GM12878 (cell line): ENCODE results near the gene DIS3L2. TPM values are rescaled to one million over a fixed set of nuclear protein-coding genes. Genes with fewer than 3 reads are reported as not detected.

ENCODE experiments used
- ATAC-seq: fragments of 200-7000 bp; cut with Tn5 transposase; 3 replicates; pipeline ENCODE4 v1.9.1; 2020; ENCODE audit warnings: mild to moderate bottlenecking, moderate library complexity
- BruUV-seq: library from RNA; stranded (reverse); fragments of 400-500 nt; replicated peaks from 2 replicates; lab custom pipeline; 2021; lab: Mats Ljungman, UMichigan
- CTCF ChIA-PET: fragments of 300-600 bp; sonication (Branson Sonifier 250); formaldehyde crosslinking; extraction: SDS; loops from one replicate; lab custom pipeline; 2021; ENCODE audit warnings: inconsistent platforms; lab: Yijun Ruan, JAX
- POLR2A ChIA-PET: fragments of 350-600 bp; formaldehyde crosslinking; extraction: SDS; loops from one replicate; lab custom pipeline; 2021; ENCODE audit warnings: inconsistent platforms; lab: Charles Lee
- RAD21 ChIA-PET: fragments of 300-600 bp; sonication (Branson Sonifier 250); formaldehyde crosslinking; loops from one replicate; lab custom pipeline; 2023; ENCODE audit warnings: antibody characterized with exemption; ENCODE audit not compliant: unreplicated experiment; lab: Charles Lee
- SMC1A ChIA-PET: fragments of 300-600 bp; sonication (Branson Sonifier 250); formaldehyde crosslinking; loops from one replicate; lab custom pipeline; 2023; ENCODE audit not compliant: unreplicated experiment, uncharacterized antibody; lab: Charles Lee
- DNase-seq: peaks from one replicate; pipeline ENCODE4 v3.0.0-alpha.2; 2011; ENCODE audit warnings: low read depth, low spot score
- FAIRE-seq: peaks from 3 replicates; lab custom pipeline; 2011; peaks lifted over from hg19 to GRCh38; lab: Jason Lieb, UNC
- H2AFZ ChIP-seq: 2 replicates; pipeline ENCODE4 v1.6.0; 2011; ENCODE audit warnings: low read depth, low read length, control low read depth; ENCODE audit not compliant: control insufficient read depth
- H3K27ac ChIP-seq: 2 replicates; pipeline ENCODE4 v1.5.1; 2011; ENCODE audit warnings: control low read depth; ENCODE audit not compliant: control insufficient read depth, insufficient read depth
- H3K27me3 ChIP-seq, 2 experiments: replicated peaks in 1 of 2; 2 replicates each; pipeline versions ENCODE4 v1.6.0 to v1.6.1; 2011; ENCODE audit warnings: low read length in 1 of 2; ENCODE audit not compliant: control insufficient read depth in 2 of 2, insufficient read depth in 2 of 2
- H3K36me3 ChIP-seq, 2 experiments: 2 replicates each; pipeline ENCODE4 v1.5.1; 2011; ENCODE audit warnings: low read length in 1 of 2; ENCODE audit not compliant: control insufficient read depth in 2 of 2, insufficient read depth in 2 of 2
- H3K4me1 ChIP-seq: 2 replicates; pipeline ENCODE4 v1.6.1; 2011; ENCODE audit warnings: mild to moderate bottlenecking, low read length, moderate library complexity, mixed read lengths; ENCODE audit not compliant: control insufficient read depth, insufficient read depth
- H3K4me2 ChIP-seq: 2 replicates; pipeline ENCODE4 v1.6.0; 2011; ENCODE audit warnings: control low read depth; ENCODE audit not compliant: control insufficient read depth, insufficient read depth
- H3K4me3 ChIP-seq: fragments of 200-600 bp; sonication (generic); 2 replicates; pipeline ENCODE4 v1.5.1; 2016
- H3K79me2 ChIP-seq: 2 replicates; pipeline ENCODE4 v1.6.0; 2011; ENCODE audit warnings: low read length; ENCODE audit not compliant: control insufficient read depth, insufficient read depth
- H3K9ac ChIP-seq: 2 replicates; pipeline ENCODE4 v1.8.0; 2011; ENCODE audit warnings: low read length, control low read depth, mixed read lengths; ENCODE audit not compliant: control insufficient read depth, insufficient read depth
- H3K9me3 ChIP-seq: replicated peaks from 3 replicates; pipeline ENCODE4 v1.5.1; 2011; ENCODE audit warnings: mild to moderate bottlenecking, low read length; ENCODE audit not compliant: control insufficient read depth, insufficient read depth
- H4K20me1 ChIP-seq: 2 replicates; pipeline ENCODE4 v1.6.0; 2011; ENCODE audit not compliant: control insufficient read depth, insufficient read depth
- ATF3 ChIP-seq: IDR thresholded peaks from 2 replicates; pipeline ENCODE4 v1.6.1; 2011; ENCODE audit warnings: low read depth, mild to moderate bottlenecking, low read length, moderate library complexity, borderline replicate concordance; ENCODE audit errors: extremely low read depth
- CUX1 ChIP-seq: IDR thresholded peaks from 2 replicates; pipeline ENCODE4 v1.6.1; 2012; ENCODE audit warnings: improper control_type of control experiment, low read depth, low read length; ENCODE audit not compliant: insufficient replicate concordance
- LARP7 ChIP-seq: fragments of 450-650 bp; IDR thresholded peaks from 2 replicates; pipeline ENCODE4 v1.6.1; 2017; ENCODE audit warnings: mild to moderate bottlenecking
- MTA2 ChIP-seq: fragments of 450-650 bp; IDR thresholded peaks from 2 replicates; pipeline ENCODE4 v1.6.1; 2016; ENCODE audit warnings: low read depth, mild to moderate bottlenecking, moderate library complexity
- PAX5 ChIP-seq: IDR thresholded peaks from 2 replicates; pipeline ENCODE4 v1.6.1; 2011; ENCODE audit warnings: low read depth, low read length, borderline replicate concordance
- POLR2A ChIP-seq: IDR thresholded peaks from 2 replicates; pipeline ENCODE4 v1.6.1; 2011; ENCODE audit warnings: low read depth, mild to moderate bottlenecking, low read length
- WRNIP1 ChIP-seq: IDR thresholded peaks from 2 replicates; pipeline ENCODE4 v1.6.1; 2011; ENCODE audit warnings: low read depth, low read length, improper control_type of control experiment, borderline replicate concordance
- ZNF207 ChIP-seq: fragments of 450-650 bp; IDR thresholded peaks from 2 replicates; pipeline ENCODE4 v1.6.1; 2014; ENCODE audit warnings: antibody characterized with exemption, mild to moderate bottlenecking, borderline replicate concordance
- WGBS: methylation state at CpG from one replicate; pipeline ENCODE4 v1.1.6; 2016; ENCODE audit warnings: low lambda C conversion rate; ENCODE audit not compliant: insufficient replicate concordance, insufficient coverage; ENCODE audit errors: missing lambda C conversion rate; 5-methylcytosine and 5-hydroxymethylcytosine counted together
- in situ Hi-C: fragments of 300-500 bp; cut with MboI; formaldehyde crosslinking; loops from 9 replicates; pipeline ENCODE4 v1.14.3; 2018; ENCODE audit warnings: mixed read lengths
- intact Hi-C: fragments of 100-400 bp; cut with micrococcal nuclease; formaldehyde crosslinking; loops from one replicate; pipeline ENCODE4 v1.14.2; 2022; ENCODE audit not compliant: unreplicated experiment
- polyA plus RNA-seq, 11 experiments: library from polyadenylated mRNA; depleted of rRNA in 4 of 11; unstranded in 6 of 11; stranded (reverse) in 5 of 11; fragments of >200 nt; fragmentation: Nextera tagmentation in 4 of 11; fragmentation: Illumina TruSeq in 1 of 11; extraction: Ambion mirVana in 4 of 11; extraction: Trizol in 1 of 11; gene quantifications; 1 replicate in 1 of 11; 2 replicates in 10 of 11; pipeline versions ENCODE4 v1.2.1 to v1.2.3, GENCODE V29; 2011 to 2016; ENCODE audit warnings: inconsistent platforms in 2 of 11, missing spikeins in 2 of 11, low read depth in 1 of 11
- total RNA-seq, 4 experiments: library from RNA; depleted of rRNA in 3 of 4; stranded (reverse); fragments of >200 nt in 3 of 4; fragmentation: Illumina TruSeq in 1 of 4; extraction: Trizol in 1 of 4; gene quantifications; 2 replicates each; pipeline versions ENCODE4 v1.2.1 to v1.2.3, GENCODE V29; 2013 to 2021

Gene DIS3L2
- total and polyA plus RNA-seq, 10 of the 15 experiments (the other 5 are each of a cell fraction or from before 2014, with no cell fraction given): 3.5 to 27.1 (median 16.0) TPM

- in situ Hi-C loops: no loop called here
- ChIA-PET POLR2A (interaction anchor here (0.6 to 1.1 kb wide), 2 partner anchors 10 to 504 kb away, joined by 3 to 6 read pairs; no protein-coding TSS in a partner anchor), CTCF (interaction anchor here (1.1 to 3.3 kb wide), 8 partner anchors 10 to 329 kb away, joined by 3 to 15 read pairs (median 6); no protein-coding TSS in a partner anchor)
Observed at GRCh38 chr2:232229911-232230310, 268.4 kb downstream of the DIS3L2 start.

More at GRCh38 chr2:232229911-232230310, 268.4 kb downstream of the DIS3L2 start:
- TF ChIP-seq ATF3: no peak
- no peak for TF ChIP-seq PAX5
- no peak for TF ChIP-seq ZNF207
- TF ChIP-seq WRNIP1: no peak
- no peak for TF ChIP-seq CUX1
- TF ChIP-seq POLR2A: no peak
- TF ChIP-seq MTA2: no peak
- no peak for TF ChIP-seq LARP7
- Histone ChIP-seq H3K36me3 (no peaks in the 10 kb centered on the region), H3K4me3 (no peak overlapping the region), H3K9ac (no peak overlapping the region), H2AFZ (no peak overlapping the region), H3K4me2 (no peak overlapping the region), H3K27ac (no peak overlapping the region), H3K79me2 (no peaks in the 10 kb centered on the region), H4K20me1 (no peaks in the 10 kb centered on the region), H3K4me1 (no peaks in the 10 kb centered on the region; the same call in 1 of the 2 replicates), H3K9me3 (no peaks in the 10 kb centered on the region), H3K27me3 (no peaks in the 10 kb centered on the region)
- intact Hi-C loops: loop anchor here (1.0 kb wide), 1 partner anchor 305 kb away; no protein-coding TSS in a partner anchor
- ChIA-PET SMC1A (interaction anchor here (0.9 to 2.3 kb wide), 5 partner anchors 10 to 322 kb away, joined by 3 to 12 read pairs (median 3); no protein-coding TSS in a partner anchor), RAD21 (interaction anchor here (0.6 to 1.6 kb wide), 3 partner anchors 113 to 453 kb away, joined by 3 to 5 read pairs (median 3); no protein-coding TSS in a partner anchor)
- BruUV-seq: no TSS peak
- ATAC-seq (no peak), FAIRE-seq (no peak), DNase-seq (no peak)
- 80% methylated on average over 3 of the region's 3 CpGs for WGBS
